KMS-11 (cell line): Measurements from ENCODE around the gene HTR2A.

Experiments
- H2AFZ ChIP-seq: fragments of 200-600 bp; sonication (generic); 2 replicates; pipeline ENCODE4 v1.6.1; 2016; ENCODE audit warnings: antibody characterized with exemption, mixed run types, low read depth
- H3K27ac ChIP-seq: fragments of 200-600 bp; sonication (generic); 2 replicates; pipeline ENCODE4 v1.6.1; 2016; ENCODE audit warnings: mild to moderate bottlenecking, mixed run types
- H3K27me3 ChIP-seq: fragments of 200-600 bp; sonication (generic); 2 replicates; pipeline ENCODE4 v1.6.1; 2017; ENCODE audit warnings: mild to moderate bottlenecking, low read depth, mixed run types, moderate library complexity; ENCODE audit not compliant: insufficient read depth
- H3K36me3 ChIP-seq: fragments of 200-600 bp; sonication (generic); 2 replicates; pipeline ENCODE4 v1.6.1; 2017; ENCODE audit warnings: mild to moderate bottlenecking, mixed run types; ENCODE audit not compliant: insufficient read depth
- H3K4me1 ChIP-seq: fragments of 200-600 bp; sonication (generic); 2 replicates; pipeline ENCODE4 v1.6.1; 2016; ENCODE audit warnings: mild to moderate bottlenecking, low read depth, mixed run types; ENCODE audit not compliant: poor library complexity, severe bottlenecking
- H3K4me2 ChIP-seq: fragments of 200-600 bp; sonication (generic); 2 replicates; pipeline ENCODE4 v1.7.0; 2016; ENCODE audit warnings: mild to moderate bottlenecking, mixed run types
- H3K4me3 ChIP-seq: fragments of 200-600 bp; sonication (generic); IDR thresholded peaks from 2 replicates; pipeline ENCODE4 v1.6.1; 2017; ENCODE audit warnings: low read depth, low read length, mixed read lengths; ENCODE audit not compliant: insufficient read depth
- H3K79me2 ChIP-seq: fragments of 200-600 bp; sonication (generic); 2 replicates; pipeline ENCODE4 v1.6.1; 2016; ENCODE audit warnings: low read depth, mixed run types; ENCODE audit not compliant: insufficient read depth
- H3K9ac ChIP-seq: fragments of 200-600 bp; sonication (generic); 2 replicates; pipeline ENCODE4 v1.6.1; 2016; ENCODE audit warnings: mild to moderate bottlenecking, mixed run types
- H4K20me1 ChIP-seq: fragments of 200-600 bp; sonication (generic); 2 replicates; pipeline ENCODE4 v1.6.1; 2016; ENCODE audit warnings: mild to moderate bottlenecking, mixed run types; ENCODE audit not compliant: insufficient read depth
- TF ChIP-seq, protein P1 (sequence below): fragments of 200-600 bp; sonication (generic); conservative IDR thresholded peaks from 2 replicates; pipeline ENCODE4 v1.6.1; 2017; ENCODE audit warnings: low read depth, mild to moderate bottlenecking, antibody characterized with exemption, low read length, moderate library complexity, mixed read lengths

HTR2A gene

GRCh38 chr13:46822551-46822950 is 74.3 kb downstream of the HTR2A start:
- Histone ChIP-seq H4K20me1 (no peaks in the 10 kb centered on the region), H2AFZ (no peak overlapping the region), H3K9ac (no peak overlapping the region), H3K27me3 (no peaks in the 10 kb centered on the region), H3K27ac (no peak overlapping the region), H3K4me2 (no peak overlapping the region), H3K79me2 (no peaks in the 10 kb centered on the region), H3K36me3 (no peaks in the 10 kb centered on the region), H3K4me1 (no peaks in the 10 kb centered on the region), H3K4me3 (no peak overlapping the region)
- TF ChIP-seq, protein P1, sequence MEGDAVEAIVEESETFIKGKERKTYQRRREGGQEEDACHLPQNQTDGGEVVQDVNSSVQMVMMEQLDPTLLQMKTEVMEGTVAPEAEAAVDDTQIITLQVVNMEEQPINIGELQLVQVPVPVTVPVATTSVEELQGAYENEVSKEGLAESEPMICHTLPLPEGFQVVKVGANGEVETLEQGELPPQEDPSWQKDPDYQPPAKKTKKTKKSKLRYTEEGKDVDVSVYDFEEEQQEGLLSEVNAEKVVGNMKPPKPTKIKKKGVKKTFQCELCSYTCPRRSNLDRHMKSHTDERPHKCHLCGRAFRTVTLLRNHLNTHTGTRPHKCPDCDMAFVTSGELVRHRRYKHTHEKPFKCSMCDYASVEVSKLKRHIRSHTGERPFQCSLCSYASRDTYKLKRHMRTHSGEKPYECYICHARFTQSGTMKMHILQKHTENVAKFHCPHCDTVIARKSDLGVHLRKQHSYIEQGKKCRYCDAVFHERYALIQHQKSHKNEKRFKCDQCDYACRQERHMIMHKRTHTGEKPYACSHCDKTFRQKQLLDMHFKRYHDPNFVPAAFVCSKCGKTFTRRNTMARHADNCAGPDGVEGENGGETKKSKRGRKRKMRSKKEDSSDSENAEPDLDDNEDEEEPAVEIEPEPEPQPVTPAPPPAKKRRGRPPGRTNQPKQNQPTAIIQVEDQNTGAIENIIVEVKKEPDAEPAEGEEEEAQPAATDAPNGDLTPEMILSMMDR = no peak

- H3K4me3 ChIP-seq = no peak overlapping the region
- no peak overlapping the region for H3K27ac ChIP-seq
- no peak overlapping the region for H2AFZ ChIP-seq
- H4K20me1 ChIP-seq = no peaks in the 10 kb centered on the region
- no peaks in the 10 kb centered on the region for H3K79me2 ChIP-seq
- H3K4me2 ChIP-seq = no peak overlapping the region
- TF ChIP-seq, protein P1 = no peak
- H3K36me3 ChIP-seq = no peaks in the 10 kb centered on the region
- H3K27me3 ChIP-seq = no peaks in the 10 kb centered on the region
- H3K9ac ChIP-seq = no peak overlapping the region
- no peaks in the 10 kb centered on the region for H3K4me1 ChIP-seq
These were observed 78.9 kb downstream of the HTR2A start for GRCh38 chr13:46817838-46818476.

- Histone ChIP-seq H3K4me2 (no peak overlapping the region), H2AFZ (no peak overlapping the region), H3K79me2 (no peaks in the 10 kb centered on the region), H3K9ac (no peak overlapping the region), H3K4me1 (no peaks in the 10 kb centered on the region), H4K20me1 (no peaks in the 10 kb centered on the region), H3K4me3 (no peak overlapping the region), H3K27ac (no peak overlapping the region), H3K36me3 (no peaks in the 10 kb centered on the region), H3K27me3 (no peaks in the 10 kb centered on the region)
- TF ChIP-seq, protein P1 = no peak
These were observed 79.8 kb downstream of the HTR2A start for GRCh38 chr13:46817095-46817494.

GRCh38 chr13:46816371-46816770 is 80.5 kb downstream of the HTR2A start:
- Histone ChIP-seq H3K4me3 (no peak overlapping the region), H3K36me3 (no peaks in the 10 kb centered on the region), H3K27me3 (no peaks in the 10 kb centered on the region), H3K79me2 (no peaks in the 10 kb centered on the region), H3K9ac (no peak overlapping the region), H4K20me1 (no peaks in the 10 kb centered on the region), H3K4me1 (no peaks in the 10 kb centered on the region), H3K27ac (no peak overlapping the region), H2AFZ (no peak overlapping the region), H3K4me2 (no peak overlapping the region)
- TF ChIP-seq, protein P1 = no peak
